ENCODE data around the gene TMEM50A. TPM values are rescaled to one million over a fixed set of nuclear protein-coding genes. Genes with fewer than 3 reads are reported as not detected.

Gene TMEM50A
- total and polyA plus RNA-seq, 9 of the 15 experiments (the other 6 are each of a cell fraction or from before 2014, with no cell fraction given) = 43.7 to 195 (median 137) TPM

GRCh38 chr1:25338986-25339385 lies 852 bp downstream of the TMEM50A start:
- intact Hi-C loops (cut with micrococcal nuclease) (no loop called here), in situ Hi-C loops (cut with MboI) (no loop called here)
- Histone ChIP-seq H4K20me1 (replicated peaks; ENCODE audit: control insufficient read depth, insufficient read depth, low read length) (no peaks in the 10 kb centered on the region), H3K27ac (ENCODE audit: extremely low read depth, low read depth, low read length) (peak overlapping the region; percentile 96), H3K9ac (ENCODE audit: insufficient read depth in 1 of 2, low read depth in 2 of 2, low read length in 2 of 2) (peak overlapping the region in 1 of 2 experiments; percentile 80; a peak in 2 of 4 replicates), H3K9me3 (replicated peaks; ENCODE audit: control insufficient read depth, insufficient read depth, low read depth, low read length) (no peaks in the 10 kb centered on the region), H3K4me3 (peak overlapping the region; percentile 92), H3K4me1 (replicated peaks in 1 of 2; ENCODE audit: control insufficient read depth in 2 of 2, insufficient read depth in 2 of 2, low read length in 2 of 2) (peaks cover 6 to 7% of the 10 kb centered on the region in 2 experiments; a peak in 4 of 5 replicates), H3K27me3 (ENCODE audit: control insufficient read depth in 2 of 2, insufficient read depth in 2 of 2, low read length in 2 of 2) (no peaks in the 10 kb centered on the region), H3K36me3 (ENCODE audit: control insufficient read depth, insufficient read depth, low read length) (peaks cover 30% of the 10 kb centered on the region), H3K79me2 (ENCODE audit: control insufficient read depth, insufficient read depth, low read length) (peaks cover 68% of the 10 kb centered on the region), H3K4me2 (ENCODE audit: insufficient read depth, low read length) (peak overlapping the region; percentile 90), H2AFZ (ENCODE audit: low read depth, low read length) (peak overlapping the region; percentile 92; the same call in 1 of the 2 replicates), H3K9me1 (ENCODE audit: control insufficient read depth, insufficient read depth, low read length) (no peaks in the 10 kb centered on the region)
- no peak for DNase-seq (ENCODE audit: extremely low read depth in 1 of 4, low spot score in 3 of 4)
- ChIA-PET CTCF (ENCODE audit: low intra/inter-chr PET ratio) (no interaction called here), POLR2A (interaction anchor here (1.0 to 1.1 kb wide), 3 partner anchors 9 to 106 kb away, joined by 3 to 4 read pairs (median 3); no protein-coding TSS in a partner anchor)
- TF ChIP-seq POLR2B (IDR thresholded peaks at IDR 0.05; ENCODE audit: low read depth, partially characterized antibody) = no peak
- TF ChIP-seq PKNOX1 (IDR thresholded peaks at IDR 0.05) = peak; percentile 0; the same call in 1 of the 2 replicates
- no peak for TF ChIP-seq BCOR (IDR thresholded peaks at IDR 0.05)
- no peak for TF ChIP-seq ETV6 (IDR thresholded peaks at IDR 0.05; ENCODE audit: borderline replicate concordance in 1 of 2, low read depth in 2 of 2, low read length in 1 of 2)
- no peak for TF ChIP-seq ETV6 (CRISPR knock-in tag; IDR thresholded peaks at IDR 0.05; ENCODE audit: borderline replicate concordance)
- no peak for TF ChIP-seq PBX2 (CRISPR knock-in tag; IDR thresholded peaks at IDR 0.05; ENCODE audit: low read depth)
- TF ChIP-seq PBX2 (tag; conservative IDR thresholded peaks at IDR 0.05; ENCODE audit: low read depth) = 0 out of 2 replicates have a peak, but pooled peaks have one; percentile 1
- no peak for TF ChIP-seq ZNF239 (CRISPR knock-in tag; IDR thresholded peaks at IDR 0.05)
- 0 out of 4 replicates have a peak, but pooled peaks of 1 of the 2 experiments have one; percentile 9 for TF ChIP-seq FOXK2 (conservative IDR thresholded peaks at IDR 0.05 in 1 of 2, IDR thresholded peaks at IDR 0.05 in 1 of 2; ENCODE audit: low read depth in 2 of 2)
- no peak for TF ChIP-seq ZKSCAN8 (CRISPR knock-in tag; IDR thresholded peaks at IDR 0.05)
- no peak for TF ChIP-seq ZC3H11A (IDR thresholded peaks at IDR 0.05; ENCODE audit: low read depth, low read length)
- no peak for ATAC-seq
- no TSS peak for BruUV-seq (replicated peaks)
- no peak for FAIRE-seq
- 0% methylated on average over 6 of the region's 6 CpGs for WGBS (ENCODE audit: insufficient coverage, low coverage, missing lambda C conversion rate)
